HFF-Myc (cell line): ENCODE measurements around the gene ARMC9.

Source experiments
- DNase-seq: peaks from one replicate; pipeline ENCODE4 v3.0.0-alpha.2; 2011; ENCODE audit warnings: low read depth; ENCODE audit errors: extremely low read depth
- H3K4me3 ChIP-seq: replicated peaks from 2 replicates; pipeline ENCODE4 v1.5.1; 2011; ENCODE audit warnings: low read depth, mild to moderate bottlenecking, control low read depth, low read length
- CTCF ChIP-seq: IDR thresholded peaks from 2 replicates; pipeline ENCODE4 v1.5.1; 2012; ENCODE audit warnings: mild to moderate bottlenecking, low read depth, low read length, control low read depth; ENCODE audit errors: missing control alignments

Gene ARMC9

GRCh38 chr2:231343006-231343710 lies 144.7 kb downstream of the ARMC9 start:
- no peak for TF ChIP-seq CTCF
- no peak overlapping the region for H3K4me3 ChIP-seq
- DNase-seq, result no peak

GRCh38 chr2:231343988-231344387 lies 145.6 kb downstream of the ARMC9 start:
- no peak overlapping the region for H3K4me3 ChIP-seq
- TF ChIP-seq CTCF, result no peak
- no peak for DNase-seq

DNA sequence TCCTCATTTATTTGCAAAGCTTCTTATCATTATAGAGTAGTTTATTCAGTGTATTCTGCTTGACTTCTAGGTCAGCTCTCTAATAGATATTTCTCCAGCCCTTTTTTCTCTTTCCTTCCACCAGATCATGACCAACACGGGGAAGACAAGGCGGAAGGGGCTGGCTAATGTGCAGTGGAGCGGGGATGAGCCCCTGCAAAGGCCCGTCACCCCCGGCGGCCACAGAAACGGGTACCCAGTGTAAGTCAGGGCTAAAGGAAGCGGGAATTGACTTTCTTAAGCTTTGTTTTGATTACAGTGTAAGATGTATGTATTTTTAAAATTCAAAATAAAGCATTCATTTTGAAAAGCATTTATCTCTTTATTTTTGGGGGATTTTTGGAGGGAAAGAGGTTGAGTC lies 146.4 kb downstream of the ARMC9 start:
- DNase-seq, result no peak
- no peak for TF ChIP-seq CTCF
- no peak overlapping the region for H3K4me3 ChIP-seq

DNA sequence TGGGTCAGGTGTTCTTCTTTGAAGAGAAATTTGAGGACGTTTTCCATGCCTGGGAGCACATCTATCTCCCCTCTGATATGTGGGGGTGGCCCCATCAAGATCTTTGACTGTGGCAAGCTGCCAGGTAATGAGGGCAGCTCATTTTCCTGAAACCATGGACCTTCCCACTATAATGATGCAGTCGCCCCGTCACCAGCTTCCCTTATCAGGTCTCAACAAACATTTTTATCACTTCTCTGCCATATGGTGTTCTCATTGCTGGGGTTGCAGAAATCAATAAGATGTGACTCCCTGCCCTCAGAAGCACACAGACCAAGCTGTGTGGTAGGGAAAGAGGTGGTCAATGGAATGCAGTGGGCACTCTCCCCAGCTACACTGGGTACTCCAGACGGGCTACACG lies 148.7 kb downstream of the ARMC9 start:
- H3K4me3 ChIP-seq, result no peak overlapping the region
- DNase-seq, result no peak
- TF ChIP-seq CTCF, result no peak

- no peak for TF ChIP-seq CTCF
- no peak for DNase-seq
- no peak overlapping the region for H3K4me3 ChIP-seq
Observed at GRCh38 chr2:231347638-231348037, 149.2 kb downstream of the ARMC9 start.

DNA sequence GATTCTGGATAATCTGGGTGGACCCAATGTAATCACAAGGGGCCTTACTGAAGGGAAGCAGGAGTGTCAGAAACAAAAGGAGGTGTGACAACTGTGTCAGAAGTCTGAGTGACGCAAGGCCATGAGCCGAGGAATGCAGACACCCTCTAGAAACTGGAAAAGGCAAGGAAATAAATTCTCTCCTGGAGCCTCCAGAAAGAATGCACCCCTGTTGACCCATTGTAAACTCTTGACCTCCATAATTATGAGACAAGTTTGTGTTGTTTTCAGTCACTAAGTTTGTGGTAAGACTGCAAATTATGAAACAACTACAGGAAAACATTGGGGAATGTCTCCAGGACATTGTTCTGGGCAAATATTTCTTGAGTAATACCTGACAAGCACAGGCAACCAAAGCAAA lies 149.7 kb downstream of the ARMC9 start:
- no peak for TF ChIP-seq CTCF
- no peak overlapping the region for H3K4me3 ChIP-seq
- DNase-seq, result no peak
